GM19324 (cell line): ENCODE measurements around the gene DLK1.

Experiments
- ATAC-seq: cut with Tn5 transposase; IDR thresholded peaks from one replicate; pipeline ENCODE4 v1.9.1; 2021; ENCODE audit warnings: mild to moderate bottlenecking, moderate library complexity; ENCODE audit not compliant: unreplicated experiment, low FRiP score

DLK1 gene

GRCh38 chr14:100711493-100711892, 15.2 kb upstream of the DLK1 start:
- no peak for ATAC-seq

- no peak for ATAC-seq
These were observed 14.2 kb upstream of the DLK1 start for GRCh38 chr14:100712490-100712889.

GRCh38 chr14:100713705-100714104, 13.0 kb upstream of the DLK1 start:
- ATAC-seq: no peak

- ATAC-seq: no peak
These were observed 12.3 kb upstream of the DLK1 start for GRCh38 chr14:100714258-100714892.

- no peak for ATAC-seq
These were observed 11.4 kb upstream of the DLK1 start for GRCh38 chr14:100715332-100715731.

DNA sequence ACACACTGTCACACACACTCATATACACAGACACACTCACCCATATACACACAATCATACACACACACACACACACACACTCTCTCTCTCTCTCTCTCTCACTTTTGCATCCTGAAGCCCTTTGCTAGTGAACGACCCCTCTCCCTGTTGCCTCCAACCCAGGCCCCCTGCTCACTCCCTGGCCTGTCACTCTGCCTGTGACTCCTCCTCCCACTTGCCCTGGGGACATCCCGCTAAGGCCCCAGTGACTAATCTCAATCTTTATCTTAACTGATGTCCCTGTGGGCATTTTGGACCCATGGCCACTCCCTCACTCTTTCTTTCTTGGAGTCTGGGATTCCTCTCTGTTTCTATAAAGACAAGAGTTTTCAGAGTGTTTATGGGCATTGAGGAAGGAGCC, 10.9 kb upstream of the DLK1 start:
- no peak for ATAC-seq

DNA sequence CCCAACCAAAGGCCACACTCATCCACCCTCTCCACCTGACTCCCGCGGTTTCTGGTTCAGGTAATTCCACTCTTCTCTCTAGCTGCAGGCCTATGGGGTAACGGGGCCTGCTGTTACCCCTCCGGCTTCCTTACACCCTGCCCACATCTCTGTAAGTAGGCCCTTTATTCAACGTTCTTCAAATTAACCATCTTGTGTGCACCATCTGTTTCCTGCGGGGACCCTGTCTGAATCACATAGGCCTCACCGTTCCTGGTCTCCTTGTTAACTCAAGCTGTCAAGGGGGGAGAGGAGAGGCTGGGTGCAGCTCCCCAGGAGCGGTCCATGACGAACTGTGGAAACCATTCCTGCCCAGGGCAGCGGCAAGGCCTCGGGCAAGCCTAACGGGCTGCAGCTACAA, 9.3 kb upstream of the DLK1 start:
- no peak for ATAC-seq

GRCh38 chr14:100719976-100720520, 6.6 kb upstream of the DLK1 start:
- ATAC-seq: no peak

GRCh38 chr14:100721568-100721967, 5.1 kb upstream of the DLK1 start:
- no peak for ATAC-seq

DNA sequence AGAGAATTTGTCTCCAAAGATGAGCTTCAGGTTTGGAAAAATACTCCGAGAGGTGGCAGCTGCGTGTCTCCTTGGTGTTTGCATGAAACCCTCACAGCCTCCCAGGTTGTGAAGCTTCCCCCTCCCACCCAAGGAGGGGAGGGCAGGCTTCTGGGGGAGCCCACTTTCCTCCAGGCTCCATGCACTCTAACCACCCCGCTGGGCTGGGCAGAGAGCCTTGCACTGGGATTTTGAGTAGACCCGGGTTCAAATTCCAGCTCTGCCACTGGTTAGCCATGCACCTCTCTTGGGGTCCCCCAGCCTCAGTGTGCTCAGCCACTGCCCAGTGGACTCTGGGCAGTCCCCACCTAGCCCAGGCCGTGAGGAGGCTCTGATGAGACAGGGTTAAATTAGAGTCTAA, 4.3 kb upstream of the DLK1 start:
- ATAC-seq: no peak

GRCh38 chr14:100723135-100723829, 3.4 kb upstream of the DLK1 start:
- ATAC-seq: no peak

- ATAC-seq: no peak
These were observed 2.8 kb upstream of the DLK1 start for GRCh38 chr14:100723830-100724437.

DNA sequence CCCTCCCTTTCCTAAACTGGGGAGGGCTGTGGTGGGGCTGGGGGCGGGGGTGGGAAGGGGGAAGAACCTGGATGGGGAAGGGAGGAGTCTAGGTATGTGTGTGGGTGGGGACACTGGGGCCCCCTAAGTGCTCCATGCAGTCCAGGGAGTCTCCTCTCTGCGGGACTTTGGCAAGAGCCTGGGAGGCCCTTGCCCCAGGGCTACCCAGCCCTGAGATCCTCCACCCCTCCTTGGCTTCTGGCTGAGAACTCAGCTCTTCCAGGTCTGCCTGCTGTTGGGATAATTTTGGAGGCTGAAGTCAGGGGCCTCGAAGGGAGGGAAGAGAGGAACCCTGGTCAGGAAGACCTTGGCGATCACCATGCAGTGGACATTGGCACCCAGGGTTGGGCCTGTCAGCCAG, 2.2 kb upstream of the DLK1 start:
- no peak for ATAC-seq

- ATAC-seq: no peak
These were observed 905 bp upstream of the DLK1 start for GRCh38 chr14:100725587-100726387.

GRCh38 chr14:100727086-100727872, 587 bp downstream of the DLK1 start:
- ATAC-seq: no peak

DNA sequence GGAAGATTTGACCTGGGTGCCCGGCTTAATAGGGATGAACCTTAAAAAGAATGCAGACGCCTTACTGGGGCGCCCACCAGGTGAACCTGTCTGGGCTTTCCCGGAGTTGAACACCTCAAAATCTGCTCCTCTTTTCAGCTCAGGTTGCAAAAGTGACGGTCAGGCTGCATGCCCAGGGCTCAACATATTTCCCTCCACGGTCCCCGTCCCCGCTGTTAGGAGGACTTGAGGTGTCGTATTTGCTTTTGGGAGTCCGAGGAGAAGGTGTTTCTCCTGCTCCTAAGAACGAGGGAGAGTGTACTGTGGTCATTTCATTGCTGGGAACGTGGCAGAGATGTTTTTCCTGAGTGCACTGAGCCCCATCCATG, 1.2 kb downstream of the DLK1 start:
- ATAC-seq: no peak

DNA sequence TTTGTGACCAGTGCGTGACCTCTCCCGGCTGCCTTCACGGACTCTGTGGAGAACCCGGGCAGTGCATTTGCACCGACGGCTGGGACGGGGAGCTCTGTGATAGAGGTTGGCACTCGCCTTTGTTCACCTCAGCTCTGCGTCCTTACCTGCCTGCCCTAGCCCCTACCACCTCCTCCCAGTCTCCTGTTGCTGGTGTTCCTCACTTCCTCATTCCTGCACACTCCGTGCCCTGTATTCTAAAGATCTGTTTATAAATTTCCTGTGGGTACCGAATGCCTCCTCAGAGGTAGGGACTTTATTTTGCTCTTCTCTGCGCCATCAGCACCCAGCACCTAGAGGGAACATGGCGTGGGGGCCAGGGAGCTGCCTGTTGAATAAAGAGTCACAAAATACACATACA, 2.3 kb downstream of the DLK1 start:
- ATAC-seq: no peak

DNA sequence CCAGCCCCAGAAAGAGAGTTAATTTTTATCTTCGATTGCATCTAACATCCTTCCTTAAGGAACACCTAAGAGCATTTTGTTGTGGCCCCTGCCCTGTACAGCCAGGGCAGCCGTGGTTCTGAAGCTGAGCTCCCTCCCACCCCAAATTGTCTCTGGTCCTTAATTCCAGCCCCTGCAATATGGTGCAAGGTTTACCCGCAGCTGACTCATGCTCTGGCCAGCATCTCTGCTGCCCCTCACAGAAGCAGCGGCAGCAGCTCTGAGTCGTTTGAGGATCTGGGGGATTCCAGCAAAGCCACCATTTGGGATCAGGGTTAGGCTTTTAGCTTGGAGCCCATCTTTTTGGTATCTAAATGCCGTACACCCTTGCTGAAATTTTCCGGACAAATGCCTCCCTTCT, 3.3 kb downstream of the DLK1 start:
- ATAC-seq: no peak

GRCh38 chr14:100730581-100730980, 3.9 kb downstream of the DLK1 start:
- no peak for ATAC-seq

GRCh38 chr14:100731011-100731670, 4.4 kb downstream of the DLK1 start:
- ATAC-seq: no peak
